H1 (cell line): ENCODE measurements around the gene CST7. TPM values are rescaled to one million over a fixed set of nuclear protein-coding genes. Genes with fewer than 3 reads are reported as not detected.

Experiments
- EP300 ChIP-seq, 2 experiments: IDR thresholded peaks; 1 replicate in 1 of 2; 2 replicates in 1 of 2; pipeline ENCODE4 v1.6.1; 2011 to 2012; ENCODE audit warnings: low read depth in 2 of 2, low read length in 2 of 2, mild to moderate bottlenecking in 2 of 2, borderline replicate concordance in 1 of 2, inconsistent platforms in 1 of 2, moderate library complexity in 1 of 2
- KDM1A ChIP-seq: fragments of 200-600, 300-600 bp; sonication (generic); IDR thresholded peaks from 2 replicates; pipeline ENCODE4 v1.7.1; 2016; ENCODE audit warnings: mild to moderate bottlenecking, low read length, borderline replicate concordance
- NRF1 ChIP-seq: IDR thresholded peaks from 2 replicates; pipeline ENCODE4 v1.6.1; 2011; ENCODE audit warnings: mild to moderate bottlenecking, low read depth, low read length, improper control_type of control experiment
- polyA plus RNA-seq, 7 experiments: library from polyadenylated mRNA; depleted of rRNA in 3 of 7; stranded (reverse) in 5 of 7; unstranded in 2 of 7; fragments of >200 nt in 5 of 7; fragments of 200-250 nt in 2 of 7; gene quantifications; 1 replicate in 5 of 7; 2 replicates in 1 of 7; 4 replicates in 1 of 7; pipeline versions ENCODE4 v1.2.1 to v1.2.3, GENCODE V29; 2011 to 2013; ENCODE audit warnings: missing spikeins in 2 of 7, mixed read lengths in 2 of 7
- total RNA-seq: library from RNA; stranded (reverse); fragmentation: NEBNext Ultra II Directional; extraction: Animal tissue kit (Norgen Biotek cat#: 25700); gene quantifications from 2 replicates; pipeline ENCODE4 v1.2.1, GENCODE V29; 2021

Gene CST7
- total and polyA plus RNA-seq, 2 of the 8 experiments (the other 6 are each of a cell fraction or from before 2014, with no cell fraction given) = not detected

DNA sequence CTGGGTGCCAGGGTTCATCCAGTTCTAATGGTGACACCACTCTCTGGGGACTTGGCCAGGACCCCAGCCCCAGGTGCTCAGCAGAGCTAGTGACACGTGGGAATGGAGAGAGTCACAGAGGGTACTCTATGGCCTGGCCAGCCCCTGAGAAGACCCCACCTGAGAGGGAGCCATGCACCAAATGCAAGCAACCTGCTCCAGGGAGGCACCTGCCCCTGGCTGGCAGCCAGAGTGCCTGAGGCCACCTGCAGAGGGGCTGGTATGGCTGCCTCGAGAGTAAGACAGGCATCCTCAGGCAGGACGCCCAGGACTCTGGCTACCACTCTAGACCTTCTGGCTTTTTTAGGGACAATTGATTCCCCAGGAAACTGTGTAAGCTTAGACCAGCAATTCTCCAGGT, 38.6 kb upstream of the CST7 start (continued):
- TF ChIP-seq KDM1A = no peak
- TF ChIP-seq EP300 (IDR thresholded peaks at IDR 0.05; ENCODE audit: borderline replicate concordance in 1 of 2, low read depth in 2 of 2, low read length in 2 of 2) = no peak
- no peak for TF ChIP-seq NRF1
